ENCODE results near the gene C3orf33. TPM values are rescaled to one million over a fixed set of nuclear protein-coding genes. Genes with fewer than 3 reads are reported as not detected.

The C3orf33 gene
- total RNA-seq, 6 donors from 2014 or later = 2.1 to 4.3 (median 3.3) TPM

GRCh38 chr3:155782390-155782953, 23.6 kb downstream of the C3orf33 start:
- WGBS, 2 donors = 91 to 100% methylated on average over 1 of the region's 1 CpG
- TF ChIP-seq POLR2A (IDR thresholded peaks at IDR 0.05) (no peak), POLR2AphosphoS5 (IDR thresholded peaks at IDR 0.05) (no peak), EP300 (IDR thresholded peaks at IDR 0.05) (no peak), CTCF (IDR thresholded peaks at IDR 0.05) (no peak)
- Histone ChIP-seq H3K27me3 (no peaks in the 10 kb centered on the region), H3K27ac (no peak overlapping the region), H3K36me3 (peaks cover 0 to 15% (median 0%) of the 10 kb centered on the region in 4 donors), H3K4me1 (no peaks in the 10 kb centered on the region), H3K9me3 (peaks cover 0 to 12% (median 5%) of the 10 kb centered on the region in 4 donors), H3K4me3 (no peak overlapping the region)
- DNase-seq (no peak), ATAC-seq (ENCODE audit: low FRiP score in 2 of 2) (no peak)

GRCh38 chr3:155780291-155780690, 25.8 kb downstream of the C3orf33 start:
- no peak for ATAC-seq (ENCODE audit: low FRiP score in 2 of 2)
- TF ChIP-seq EP300 (IDR thresholded peaks at IDR 0.05) (no peak), CTCF (IDR thresholded peaks at IDR 0.05) (no peak), POLR2AphosphoS5 (IDR thresholded peaks at IDR 0.05) (no peak), POLR2A (IDR thresholded peaks at IDR 0.05) (no peak)
- peaks cover 0 to 12% (median 5%) of the 10 kb centered on the region in 4 donors for H3K9me3 ChIP-seq
- no peak overlapping the region for H3K27ac ChIP-seq
- no peaks in the 10 kb centered on the region for H3K4me1 ChIP-seq
- no peaks in the 10 kb centered on the region for H3K27me3 ChIP-seq
- no peak overlapping the region for H3K4me3 ChIP-seq
- H3K36me3 ChIP-seq = peaks cover 0 to 15% (median 0%) of the 10 kb centered on the region in 4 donors
- no peak for DNase-seq

GRCh38 chr3:155778462-155778861, 27.6 kb downstream of the C3orf33 start:
- DNase-seq = no peak
- H3K9me3 ChIP-seq = peaks cover 0 to 12% (median 5%) of the 10 kb centered on the region in 4 donors
- no peak for ATAC-seq (ENCODE audit: low FRiP score in 2 of 2)
- no peak for TF ChIP-seq EP300 (IDR thresholded peaks at IDR 0.05)
- no peak for TF ChIP-seq POLR2A (IDR thresholded peaks at IDR 0.05)
- no peak for TF ChIP-seq POLR2AphosphoS5 (IDR thresholded peaks at IDR 0.05)
- no peak for TF ChIP-seq CTCF (IDR thresholded peaks at IDR 0.05)
- H3K27ac ChIP-seq = no peak overlapping the region
- peaks cover 0 to 11% (median 0%) of the 10 kb centered on the region in 4 donors for H3K36me3 ChIP-seq
- no peaks in the 10 kb centered on the region for H3K4me1 ChIP-seq
- no peak overlapping the region for H3K4me3 ChIP-seq
- H3K27me3 ChIP-seq = no peaks in the 10 kb centered on the region

GRCh38 chr3:155772801-155773200, 33.3 kb downstream of the C3orf33 start:
- H3K4me1 ChIP-seq = no peaks in the 10 kb centered on the region
- WGBS, 2 donors = 100% methylated on average over 1 of the region's 1 CpG
- TF ChIP-seq CTCF (IDR thresholded peaks at IDR 0.05) = no peak
- TF ChIP-seq POLR2A (IDR thresholded peaks at IDR 0.05) = no peak
- no peak for TF ChIP-seq POLR2AphosphoS5 (IDR thresholded peaks at IDR 0.05)
- TF ChIP-seq EP300 (IDR thresholded peaks at IDR 0.05) = no peak

GRCh38 chr3:155771126-155771525, 35.0 kb downstream of the C3orf33 start:
- no peak for TF ChIP-seq POLR2A (IDR thresholded peaks at IDR 0.05)
- TF ChIP-seq EP300 (IDR thresholded peaks at IDR 0.05) = no peak
- TF ChIP-seq CTCF (IDR thresholded peaks at IDR 0.05) = no peak
- no peak for TF ChIP-seq POLR2AphosphoS5 (IDR thresholded peaks at IDR 0.05)
- DNase-seq (no peak), ATAC-seq (ENCODE audit: low FRiP score in 2 of 2) (no peak)
- 94% methylated on average over 6 of the region's 6 CpGs for WGBS, 2 donors
- no peaks in the 10 kb centered on the region for H3K27me3 ChIP-seq
- peaks cover 0 to 4% (median 0%) of the 10 kb centered on the region in 4 donors for H3K9me3 ChIP-seq
- no peak overlapping the region for H3K27ac ChIP-seq
- no peak overlapping the region for H3K4me3 ChIP-seq
- H3K36me3 ChIP-seq = peaks cover 0 to 15% (median 2%) of the 10 kb centered on the region in 4 donors
- no peaks in the 10 kb centered on the region for H3K4me1 ChIP-seq

More at GRCh38 chr3:155772801-155773200, 33.3 kb downstream of the C3orf33 start:
- no peak overlapping the region for H3K27ac ChIP-seq
- peaks cover 0 to 4% (median 0%) of the 10 kb centered on the region in 4 donors for H3K9me3 ChIP-seq
- no peak for ATAC-seq (ENCODE audit: low FRiP score in 2 of 2)
- peaks cover 0 to 4% (median 1%) of the 10 kb centered on the region in 4 donors for H3K36me3 ChIP-seq
- no peak overlapping the region for H3K4me3 ChIP-seq
- no peak for DNase-seq
- no peaks in the 10 kb centered on the region for H3K27me3 ChIP-seq

All from upper lobe of left lung (tissue), 6 donors.